NAMALWA (cell line): ENCODE data around the gene CD69.

Experiments
- DNase-seq: peaks from one replicate; pipeline ENCODE4 v3.0.0-alpha.2; 2015; ENCODE audit warnings: low spot score

Gene CD69

GRCh38 chr12:9781360-9781759 lies 20.7 kb upstream of the CD69 start:
- DNase-seq: no peak

- DNase-seq: no peak
These were observed 18.5 kb upstream of the CD69 start for GRCh38 chr12:9779209-9779608.

GRCh38 chr12:9776781-9777180 lies 16.1 kb upstream of the CD69 start:
- no peak for DNase-seq

GRCh38 chr12:9773216-9773877 lies 12.6 kb upstream of the CD69 start:
- no peak for DNase-seq

- peak; percentile 69 for DNase-seq
These were observed 2.3 kb upstream of the CD69 start for GRCh38 chr12:9763025-9763424.

GRCh38 chr12:9762369-9762768 lies 1.7 kb upstream of the CD69 start:
- DNase-seq: no peak

GRCh38 chr12:9761419-9761781 lies 699 bp upstream of the CD69 start:
- DNase-seq: peak; percentile 55

GRCh38 chr12:9760120-9760519 lies 581 bp downstream of the CD69 start:
- DNase-seq: peak; percentile 53

- peak; percentile 47 for DNase-seq
These were observed 1.0 kb downstream of the CD69 start for GRCh38 chr12:9759694-9760093.

GRCh38 chr12:9758119-9758518 lies 2.6 kb downstream of the CD69 start:
- DNase-seq: no peak

- peak; percentile 49 for DNase-seq
These were observed 3.2 kb downstream of the CD69 start for GRCh38 chr12:9757433-9758025.

- DNase-seq: no peak
These were observed 4.0 kb downstream of the CD69 start for GRCh38 chr12:9756706-9757105.

- no peak for DNase-seq
These were observed 4.5 kb downstream of the CD69 start for GRCh38 chr12:9756170-9756569.

GRCh38 chr12:9755567-9755966 lies 5.1 kb downstream of the CD69 start:
- no peak for DNase-seq

GRCh38 chr12:9755035-9755434 lies 5.7 kb downstream of the CD69 start:
- DNase-seq: no peak

GRCh38 chr12:9754099-9754927 lies 6.4 kb downstream of the CD69 start:
- no peak for DNase-seq

- DNase-seq: no peak
These were observed 7.2 kb downstream of the CD69 start for GRCh38 chr12:9753498-9753897.

GRCh38 chr12:9753073-9753472 lies 7.6 kb downstream of the CD69 start:
- no peak for DNase-seq

GRCh38 chr12:9752145-9752933 lies 8.4 kb downstream of the CD69 start:
- no peak for DNase-seq

- DNase-seq: peak; percentile 71
These were observed 9.2 kb downstream of the CD69 start for GRCh38 chr12:9751204-9752144.
